GM10266 (cell line): ENCODE data around the gene VPS9D1.

Source experiments
- DNase-seq: peaks from one replicate; pipeline ENCODE4 v3.0.0; 2012; ENCODE audit errors: extremely low spot score
- CTCF ChIP-seq: IDR thresholded peaks from 2 replicates; pipeline ENCODE4 v1.5.1; 2012; ENCODE audit warnings: mild to moderate bottlenecking, low read depth; ENCODE audit not compliant: control insufficient read depth, insufficient read depth; ENCODE audit errors: missing control alignments

The VPS9D1 gene

GRCh38 chr16:89661215-89661614 is 59.5 kb downstream of the VPS9D1 start:
- no peak for DNase-seq
- TF ChIP-seq CTCF = no peak

GRCh38 chr16:89660146-89660545 is 60.6 kb downstream of the VPS9D1 start:
- no peak for TF ChIP-seq CTCF
- no peak for DNase-seq

- DNase-seq = no peak
Measured at GRCh38 chr16:89658221-89658879, 62.3 kb downstream of the VPS9D1 start.

GRCh38 chr16:89657442-89658220 is 63.1 kb downstream of the VPS9D1 start, which contains the start of the genes CHMP1A and SPATA33:
CHMP1A (minus strand) TSS chr16:89657708; CDS start chr16:89657588, 120 bp downstream.
SPATA33 (plus strand) TSS chr16:89657836; CDS start chr16:89657912, 76 bp downstream.
- DNase-seq = peak; percentile 100
- TF ChIP-seq CTCF = no peak

More at GRCh38 chr16:89658221-89658879, 62.3 kb downstream of the VPS9D1 start:
- no peak for TF ChIP-seq CTCF
